ENCODE results near the gene GRIK3.

GRIK3 gene

GRCh38 chr1:36846357-36846756, 188.0 kb downstream of the GRIK3 start:
- DNase-seq: no peak

DNA sequence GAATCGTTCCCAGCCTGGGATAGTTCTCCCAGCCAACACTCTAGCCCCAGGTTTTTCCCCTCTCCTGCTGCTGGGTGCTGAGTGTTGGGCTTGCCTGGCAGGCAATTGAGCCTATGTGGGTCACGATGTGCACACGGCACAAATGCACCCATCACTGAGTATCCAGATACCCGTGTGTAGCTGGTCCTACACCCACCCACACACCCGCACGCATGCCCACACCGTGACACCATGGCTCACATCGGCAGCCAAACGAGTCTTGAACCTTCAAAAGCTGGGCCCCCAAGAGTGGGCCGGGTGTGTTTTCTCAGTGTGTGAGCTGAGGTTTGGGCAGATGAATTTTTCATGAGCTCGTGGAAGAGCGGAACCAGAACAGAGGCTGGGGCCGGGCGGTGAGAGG, 188.5 kb downstream of the GRIK3 start:
- no peak for DNase-seq

DNA sequence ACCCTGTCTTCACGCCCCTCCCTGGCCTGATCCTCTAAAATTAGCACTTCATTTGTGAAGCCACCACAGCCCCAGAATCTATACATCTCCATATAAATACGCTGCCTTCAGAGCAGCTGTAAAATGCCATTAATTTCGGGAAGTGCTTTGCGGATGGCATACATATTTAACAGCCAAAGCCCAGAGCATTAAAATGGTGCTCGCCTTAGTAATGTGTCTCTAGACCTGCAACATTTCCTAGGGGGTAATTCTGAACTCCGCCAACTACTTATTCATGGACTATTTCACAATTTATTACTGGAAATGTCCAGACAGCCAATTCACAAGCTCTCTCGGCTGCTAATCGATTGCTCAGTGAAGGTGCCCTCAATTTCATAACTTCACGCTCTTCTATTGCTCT, 189.4 kb downstream of the GRIK3 start:
- DNase-seq: no peak

DNA sequence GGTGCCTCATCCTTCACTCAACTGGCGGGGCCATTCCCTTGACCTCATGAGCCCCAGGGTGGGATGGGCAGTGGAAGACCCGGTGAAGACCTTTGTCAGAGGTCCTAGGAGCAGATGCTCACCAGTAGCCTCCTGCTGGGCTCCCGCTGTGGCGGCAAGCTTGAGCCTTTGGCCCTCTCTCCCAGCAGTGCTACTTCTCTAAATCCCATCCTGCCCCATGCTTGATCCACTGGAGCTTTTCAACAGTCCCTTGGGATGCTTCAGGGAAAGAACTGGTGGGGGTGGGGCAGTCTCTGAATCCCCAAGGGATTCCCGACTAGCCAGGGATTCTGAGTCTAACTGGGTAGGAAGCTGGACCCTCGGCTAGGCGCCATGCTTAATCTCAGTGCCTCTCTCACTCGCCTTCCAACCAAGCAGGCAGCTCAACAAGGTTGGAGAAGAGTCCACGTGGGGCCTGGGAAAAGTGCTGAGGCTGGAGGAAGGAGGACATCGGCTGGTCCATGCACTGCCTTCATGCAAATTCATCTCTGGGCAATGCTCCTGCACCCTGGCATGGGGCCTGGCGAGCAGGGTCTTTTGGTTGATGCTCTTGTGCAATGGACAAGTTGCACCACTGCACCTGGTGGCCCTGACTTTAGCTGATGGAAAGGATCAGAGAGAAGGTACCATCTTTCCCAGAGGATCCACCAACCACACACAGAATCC, 190.3 kb downstream of the GRIK3 start:
- DNase-seq: no peak

DNA sequence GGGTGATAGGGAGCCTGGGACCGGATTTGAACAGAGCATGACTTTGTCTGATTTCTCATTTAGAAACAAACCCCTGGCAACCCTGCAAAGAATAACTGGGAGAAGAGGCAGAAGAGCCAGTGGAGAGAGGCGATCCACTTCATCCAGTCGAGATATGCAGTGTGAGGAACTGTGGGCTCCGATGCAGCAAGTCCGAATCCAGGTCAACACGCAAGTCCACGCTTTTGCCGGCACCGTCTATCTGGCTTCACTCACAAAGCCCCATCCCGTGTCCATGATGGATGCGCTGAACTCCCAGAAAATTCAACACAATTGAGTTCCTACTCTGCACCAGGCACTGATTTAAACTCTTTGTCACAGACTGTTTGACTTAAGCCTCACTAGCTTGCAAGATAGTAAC, 191.3 kb downstream of the GRIK3 start:
- no peak for DNase-seq

DNA sequence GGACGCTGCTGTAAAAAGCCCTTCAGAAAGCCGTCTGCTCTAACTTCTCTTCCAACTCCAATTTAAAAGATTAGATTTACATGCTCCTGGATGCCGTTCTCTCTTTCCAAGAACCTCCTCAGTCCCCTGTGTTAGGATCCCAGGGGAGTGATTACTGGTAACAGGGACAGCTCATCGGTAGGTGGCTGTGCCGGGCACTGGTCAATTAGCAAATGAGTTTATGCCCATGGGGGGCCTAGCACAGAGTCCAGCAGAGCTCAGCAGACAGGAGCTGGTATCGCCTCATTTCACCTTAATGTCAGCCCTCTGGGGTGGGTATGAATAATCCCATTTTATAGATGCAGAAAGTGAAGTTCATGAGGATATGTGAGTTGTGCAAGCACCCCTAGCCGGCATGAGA, 191.9 kb downstream of the GRIK3 start:
- no peak for DNase-seq

DNA sequence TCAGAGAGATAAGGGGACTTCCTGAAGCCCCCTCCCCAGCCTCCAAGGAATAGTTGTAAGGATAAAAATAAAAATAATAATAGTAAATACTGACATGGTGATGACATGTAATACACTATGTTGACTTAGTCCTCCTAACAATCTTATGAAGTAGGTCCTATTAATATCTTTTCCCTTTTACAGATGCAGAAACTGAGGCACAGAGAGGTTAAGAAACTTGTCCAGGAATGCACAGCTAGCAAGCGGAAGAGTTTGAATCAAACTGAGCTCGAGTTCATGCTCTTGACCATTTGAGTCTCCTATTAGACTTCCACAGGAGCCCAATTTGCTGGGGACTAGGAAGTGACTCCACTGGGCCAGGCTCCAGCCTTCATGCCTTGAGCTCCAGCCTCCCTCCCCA, 194.8 kb downstream of the GRIK3 start:
- DNase-seq: no peak

DNA sequence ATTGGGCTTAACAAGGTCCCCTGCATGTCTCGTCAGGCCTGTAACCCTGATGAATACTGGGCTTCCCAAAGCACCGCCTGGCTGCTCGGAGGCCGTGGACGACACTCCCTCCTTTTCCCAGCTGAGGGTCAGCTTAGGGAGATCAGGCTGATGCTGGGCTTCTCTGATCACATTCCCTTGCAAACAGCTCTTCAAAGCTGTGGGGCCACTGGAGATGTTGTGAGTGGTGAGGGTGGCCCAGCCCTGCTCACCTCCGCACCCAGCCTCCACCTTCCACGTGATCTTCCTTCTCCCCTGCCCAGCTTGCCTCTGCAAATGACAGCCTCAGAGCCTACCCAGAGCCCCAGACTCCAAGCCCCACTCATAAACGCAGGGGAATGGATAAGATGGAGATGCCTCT, 195.4 kb downstream of the GRIK3 start:
- DNase-seq: no peak

DNA sequence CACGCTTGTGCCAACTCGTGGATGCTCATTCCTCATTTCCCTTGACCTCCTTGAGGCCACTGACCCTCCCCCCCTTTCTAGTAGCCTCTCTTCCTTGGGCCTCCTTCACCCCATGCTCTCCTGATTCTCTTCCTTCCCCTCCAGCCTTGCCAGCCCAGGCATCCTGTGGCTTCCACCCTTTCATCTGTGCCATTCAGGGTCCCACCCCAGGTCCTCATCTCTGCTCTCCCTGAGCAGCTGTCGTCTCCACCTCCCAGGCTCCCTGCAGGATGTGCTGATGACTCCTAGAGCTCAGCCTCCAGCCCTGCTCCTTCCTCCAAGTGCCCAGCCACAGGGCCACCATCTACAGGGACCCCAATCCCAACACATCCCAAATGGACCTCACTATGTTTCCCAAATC, 197.4 kb downstream of the GRIK3 start:
- no peak for DNase-seq

- no peak for DNase-seq
Observed at GRCh38 chr1:36836196-36836883, 198.0 kb downstream of the GRIK3 start.

DNA sequence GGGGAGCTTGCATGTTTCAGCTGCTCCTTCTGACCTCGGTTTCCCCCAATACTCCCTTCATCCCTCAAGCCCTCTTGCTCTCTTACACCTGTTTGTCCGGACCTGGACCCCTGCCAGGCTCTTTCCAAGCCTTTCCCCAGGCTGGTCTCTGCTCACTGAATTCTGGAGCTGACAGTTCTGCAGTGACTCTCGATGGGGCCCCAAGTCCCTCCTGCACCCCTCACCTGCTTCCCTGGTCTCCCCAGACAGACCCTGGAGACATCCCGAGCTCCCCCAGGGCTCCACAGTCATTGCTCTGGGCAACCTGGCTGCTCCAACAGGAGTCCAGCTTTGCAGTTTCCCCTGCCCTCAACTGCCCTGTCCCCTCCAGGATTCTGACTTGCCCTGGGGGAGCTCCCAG, 198.6 kb downstream of the GRIK3 start:
- no peak for DNase-seq

GRCh38 chr1:36835017-36835695, 199.2 kb downstream of the GRIK3 start:
- no peak for DNase-seq

- DNase-seq: no peak
Observed at GRCh38 chr1:36834586-36834985, 199.7 kb downstream of the GRIK3 start.

- DNase-seq: no peak
Observed at GRCh38 chr1:36831186-36831810, 203.0 kb downstream of the GRIK3 start.

DNA sequence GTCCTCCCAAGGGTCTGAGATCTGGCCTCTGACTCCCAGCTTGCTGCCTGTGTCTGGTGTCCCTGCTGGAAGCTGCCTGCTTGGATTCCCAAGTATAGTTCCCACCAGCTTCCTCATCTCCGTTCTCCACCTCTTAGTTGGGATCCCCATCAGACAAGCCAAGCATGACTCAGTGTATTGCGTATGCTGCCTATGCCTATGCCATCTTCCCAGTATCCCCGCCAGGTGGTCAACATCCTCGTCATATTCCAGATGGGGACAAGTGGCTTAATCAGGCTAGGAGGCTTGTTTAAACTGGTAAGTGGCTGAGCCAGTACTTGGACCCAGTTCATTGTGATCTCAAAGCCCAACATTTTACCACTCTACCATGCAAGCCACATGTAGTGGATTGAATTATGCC, 204.4 kb downstream of the GRIK3 start:
- DNase-seq: no peak

- DNase-seq: no peak
Observed at GRCh38 chr1:36829066-36829465, 205.2 kb downstream of the GRIK3 start.

DNA sequence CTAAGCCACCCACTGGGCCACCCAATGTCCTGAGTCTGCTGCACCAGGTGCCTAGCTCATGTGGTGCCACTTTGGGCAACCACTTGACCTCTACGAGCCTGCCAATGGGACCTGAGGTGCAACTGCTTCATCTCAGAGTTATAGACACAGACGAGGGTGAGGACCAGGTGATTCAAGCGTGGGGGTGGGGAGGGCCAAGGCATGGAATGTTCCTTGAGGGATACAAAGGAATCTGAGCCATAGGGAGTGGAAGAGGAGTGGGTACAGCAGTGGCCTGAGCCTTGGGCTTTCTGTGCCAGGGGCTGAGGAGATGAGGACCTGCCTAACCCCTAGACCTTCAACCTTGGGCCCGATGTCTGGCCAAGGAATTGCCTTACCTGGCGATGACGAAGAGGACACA, 209.1 kb downstream of the GRIK3 start:
- no peak for DNase-seq

GRCh38 chr1:36824390-36824861, 209.9 kb downstream of the GRIK3 start:
- no peak for DNase-seq

DNA sequence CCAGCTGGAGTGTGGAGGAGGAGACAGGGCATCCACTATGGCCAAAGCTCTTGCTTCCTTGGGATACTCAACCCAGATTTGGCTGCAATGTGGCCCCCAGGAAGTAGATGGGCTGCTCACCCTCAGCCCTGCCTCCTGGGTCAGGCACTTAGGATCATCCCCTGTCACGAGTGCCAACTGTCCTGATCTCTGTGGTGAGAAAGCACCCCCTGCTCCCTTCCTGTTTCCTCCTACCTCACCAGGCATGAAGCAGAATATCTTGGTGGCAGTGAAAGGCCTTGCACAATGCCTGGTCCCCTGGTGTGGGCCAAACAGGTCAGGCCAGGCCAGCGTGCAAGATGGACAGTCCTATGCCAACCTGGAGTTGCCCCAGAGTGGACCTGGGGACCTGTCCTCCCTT, 211.7 kb downstream of the GRIK3 start:
- no peak for DNase-seq

DNA sequence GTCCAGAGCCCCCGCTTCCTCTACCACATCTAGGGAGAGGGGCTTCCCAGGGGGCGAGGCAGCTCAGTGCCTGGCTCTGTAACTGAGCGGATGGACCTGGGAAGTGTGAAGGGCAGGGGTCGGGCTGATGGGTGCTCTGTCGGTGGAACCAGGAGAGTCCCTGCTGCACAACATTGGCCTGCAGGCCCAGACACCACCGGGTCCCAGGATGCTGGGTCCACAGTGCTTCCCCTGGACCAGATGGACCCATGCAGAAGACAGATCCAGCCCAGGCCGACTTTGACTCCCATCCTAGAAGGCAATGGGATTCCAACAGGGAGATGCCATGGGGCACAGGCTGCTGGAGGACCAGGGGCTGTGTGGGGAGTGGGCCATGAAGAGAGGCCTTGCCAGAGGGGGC, 212.9 kb downstream of the GRIK3 start:
- DNase-seq: no peak

DNA sequence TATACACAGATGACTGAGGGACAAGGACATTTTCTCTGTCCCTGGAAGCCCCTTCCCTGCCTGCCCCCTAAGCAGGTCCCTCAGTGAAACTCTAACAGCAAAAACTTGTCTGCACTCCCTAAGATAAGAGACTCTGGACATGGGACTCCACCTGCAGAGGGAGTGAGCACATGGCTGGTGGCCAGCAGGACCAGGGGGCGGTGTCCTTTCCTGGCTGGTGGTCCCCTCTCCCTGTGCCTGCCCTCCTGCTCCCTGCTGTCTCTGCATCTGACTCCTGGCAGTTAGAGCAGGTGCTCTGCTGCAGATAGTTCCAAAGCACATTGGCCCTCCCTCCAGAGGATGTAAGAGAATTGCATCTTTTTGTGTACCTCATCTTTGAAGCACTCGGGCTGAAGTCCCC, 215.5 kb downstream of the GRIK3 start:
- DNase-seq: no peak

DNA sequence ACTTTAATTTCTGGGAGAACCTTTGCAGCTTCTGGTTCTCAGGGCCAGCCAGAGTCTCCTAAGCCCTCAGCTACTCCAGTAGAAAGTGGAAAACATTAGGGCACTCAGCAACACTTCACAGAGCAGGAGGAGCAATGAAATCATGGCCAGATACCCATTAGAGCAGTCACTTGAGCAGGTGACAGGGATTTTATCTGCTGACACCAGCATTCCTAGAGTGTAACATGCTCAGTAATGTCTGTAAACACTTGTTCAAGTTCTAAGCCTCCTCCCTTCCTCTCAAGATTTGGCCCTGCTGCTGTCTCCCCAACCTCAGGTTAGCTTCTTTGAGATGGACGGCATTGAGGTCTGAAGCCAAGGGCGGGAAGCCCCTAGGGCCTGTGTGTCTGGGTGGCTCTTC, 218.0 kb downstream of the GRIK3 start:
- DNase-seq: no peak

DNA sequence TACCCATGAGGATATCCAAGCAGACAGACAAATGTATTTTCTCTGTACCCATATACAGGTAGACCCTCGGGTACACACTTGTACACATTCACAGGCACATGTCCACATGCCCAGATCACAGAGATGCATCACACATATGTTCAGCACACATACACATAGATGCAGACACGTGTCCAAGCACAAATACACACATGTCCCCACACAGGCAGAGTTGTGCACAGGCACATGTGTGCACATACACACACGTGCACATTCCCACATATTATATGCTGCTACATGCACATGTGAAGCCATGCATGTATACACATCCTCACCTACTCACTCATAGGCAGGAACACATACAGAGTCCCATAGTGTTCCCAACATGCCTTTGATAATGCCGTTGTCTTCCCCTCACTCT, 219.5 kb downstream of the GRIK3 start:
- DNase-seq: no peak

DNA sequence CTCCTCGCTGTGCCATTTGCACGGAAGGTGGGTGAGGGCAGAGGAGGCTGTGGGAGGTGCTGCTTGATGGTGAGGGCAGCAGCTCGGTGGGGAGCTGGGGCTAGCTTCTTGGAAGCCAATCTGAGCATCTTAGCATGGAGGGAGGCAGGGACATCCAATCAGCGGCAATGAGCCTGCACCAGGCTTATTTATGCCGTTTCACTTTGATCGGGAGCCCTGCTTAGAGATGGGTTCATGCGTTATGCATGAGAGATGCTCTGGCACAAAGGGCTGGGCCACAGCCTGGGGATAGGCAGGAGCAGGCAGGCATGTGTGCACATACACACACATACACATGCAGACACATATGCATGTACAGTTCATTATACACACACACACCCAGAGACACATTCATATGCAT, 220.2 kb downstream of the GRIK3 start:
- no peak for DNase-seq

Data from amniotic stem cell (primary cell).